ENCODE measurements around the gene MYZAP. TPM values are rescaled to one million over a fixed set of nuclear protein-coding genes. Genes with fewer than 3 reads are reported as not detected.

Gene MYZAP
- total and polyA plus RNA-seq, 10 of the 15 experiments (the other 5 are each of a cell fraction or from before 2014, with no cell fraction given) = not detected

DNA sequence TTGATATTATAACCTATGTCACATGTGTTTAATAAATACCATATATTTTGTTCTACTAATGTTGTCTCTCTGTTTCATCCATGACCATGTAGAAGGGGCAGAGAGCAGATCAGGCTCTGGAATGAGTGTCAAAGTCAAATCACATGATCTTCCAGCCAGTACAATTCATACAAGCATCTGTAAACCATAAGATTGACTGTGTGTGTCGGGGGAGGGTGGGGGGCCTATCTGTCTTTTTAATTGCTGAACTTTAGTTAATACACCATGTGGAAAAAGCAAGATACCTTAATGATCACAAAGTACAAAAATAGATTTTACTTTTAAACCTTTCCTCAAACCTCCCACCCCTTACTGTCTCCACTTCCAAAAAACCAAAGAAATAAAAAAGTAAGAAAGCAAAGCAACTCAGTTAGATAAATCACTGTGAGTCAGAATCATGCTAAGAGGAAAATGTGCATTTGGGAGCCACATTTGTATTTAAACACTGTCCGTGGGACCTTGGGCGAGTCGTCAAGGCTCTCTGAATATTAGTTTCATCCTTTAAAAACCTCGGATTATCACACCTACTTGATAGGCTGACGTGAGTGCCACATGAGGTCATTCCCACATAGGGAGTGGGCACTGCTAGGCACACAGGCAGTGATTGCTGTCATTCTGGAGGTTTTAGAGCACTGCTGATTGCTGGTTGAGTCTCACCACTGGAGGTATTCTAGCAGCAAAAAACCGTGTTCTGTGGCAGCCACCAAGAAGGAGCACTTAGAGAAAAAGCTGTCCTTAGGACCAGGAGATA is 93.8 kb downstream of the MYZAP start:
- H4K20me1 ChIP-seq (ENCODE audit: control insufficient read depth, insufficient read depth) = no peaks in the 10 kb centered on the region
- no peak overlapping the region for H3K4me2 ChIP-seq (ENCODE audit: control insufficient read depth, insufficient read depth)
- no peaks in the 10 kb centered on the region for H3K9me3 ChIP-seq (replicated peaks; ENCODE audit: control insufficient read depth, insufficient read depth, low read length)
- POLR2A ChIA-PET = no interaction called here
- H3K27me3 ChIP-seq (replicated peaks in 1 of 2; ENCODE audit: control insufficient read depth in 2 of 2, insufficient read depth in 2 of 2, low read length in 1 of 2) = no peaks in the 10 kb centered on the region
- H3K4me3 ChIP-seq = no peak overlapping the region
- intact Hi-C loops (cut with micrococcal nuclease; ENCODE audit: unreplicated experiment) (no loop called here), in situ Hi-C loops (cut with MboI) (no loop called here)
- no peaks in the 10 kb centered on the region for H3K36me3 ChIP-seq (ENCODE audit: control insufficient read depth in 2 of 2, insufficient read depth in 2 of 2, low read length in 1 of 2)
- no peak for ATAC-seq
- no peak for DNase-seq (ENCODE audit: low read depth, low spot score)
- SMC1A ChIA-PET (ENCODE audit: uncharacterized antibody, unreplicated experiment) = no interaction called here
- no peak overlapping the region for H3K27ac ChIP-seq (ENCODE audit: control insufficient read depth, insufficient read depth)
- no TSS peak for BruUV-seq (replicated peaks)
- no peaks in the 10 kb centered on the region for H3K79me2 ChIP-seq (ENCODE audit: control insufficient read depth, insufficient read depth, low read length)
- 59% methylated on average over 7 of the region's 7 CpGs for WGBS (ENCODE audit: insufficient coverage, insufficient replicate concordance, low lambda C conversion rate, missing lambda C conversion rate)
- RAD21 ChIA-PET (ENCODE audit: unreplicated experiment) = interaction anchor here (1.0 kb wide), 1 partner anchor 121 kb away, joined by 3 read pairs; no protein-coding TSS in a partner anchor
- CTCF ChIA-PET = interaction anchor here (1.2 kb wide), 1 partner anchor 8 kb away, joined by 3 read pairs; no protein-coding TSS in a partner anchor
- no peaks in the 10 kb centered on the region for H3K4me1 ChIP-seq (ENCODE audit: control insufficient read depth, insufficient read depth, low read length)
- FAIRE-seq = no peak
- no peak overlapping the region for H2AFZ ChIP-seq (ENCODE audit: control insufficient read depth, low read depth, low read length)
- H3K9ac ChIP-seq (ENCODE audit: control insufficient read depth, insufficient read depth, low read length) = no peak overlapping the region
- no peak for TF ChIP-seq RFX5 (IDR thresholded peaks at IDR 0.05; ENCODE audit: low read depth, low read length)
- TF ChIP-seq MEF2B (IDR thresholded peaks at IDR 0.05; ENCODE audit: partially characterized antibody, poor library complexity, severe bottlenecking) = no peak
- no peak for TF ChIP-seq TARDBP (IDR thresholded peaks at IDR 0.05; ENCODE audit: borderline replicate concordance)
- TF ChIP-seq, protein P1, sequence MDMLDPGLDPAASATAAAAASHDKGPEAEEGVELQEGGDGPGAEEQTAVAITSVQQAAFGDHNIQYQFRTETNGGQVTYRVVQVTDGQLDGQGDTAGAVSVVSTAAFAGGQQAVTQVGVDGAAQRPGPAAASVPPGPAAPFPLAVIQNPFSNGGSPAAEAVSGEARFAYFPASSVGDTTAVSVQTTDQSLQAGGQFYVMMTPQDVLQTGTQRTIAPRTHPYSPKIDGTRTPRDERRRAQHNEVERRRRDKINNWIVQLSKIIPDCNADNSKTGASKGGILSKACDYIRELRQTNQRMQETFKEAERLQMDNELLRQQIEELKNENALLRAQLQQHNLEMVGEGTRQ (IDR thresholded peaks at IDR 0.05; ENCODE audit: borderline replicate concordance, low read depth, low read length) = no peak
- no peak for TF ChIP-seq SP1 (IDR thresholded peaks at IDR 0.05; ENCODE audit: low read depth, low read length)
- no peak for TF ChIP-seq POLR2AphosphoS5 (IDR thresholded peaks at IDR 0.05; ENCODE audit: low read length)
- no peak for TF ChIP-seq HDGF (IDR thresholded peaks at IDR 0.05)
- TF ChIP-seq, protein P2, sequence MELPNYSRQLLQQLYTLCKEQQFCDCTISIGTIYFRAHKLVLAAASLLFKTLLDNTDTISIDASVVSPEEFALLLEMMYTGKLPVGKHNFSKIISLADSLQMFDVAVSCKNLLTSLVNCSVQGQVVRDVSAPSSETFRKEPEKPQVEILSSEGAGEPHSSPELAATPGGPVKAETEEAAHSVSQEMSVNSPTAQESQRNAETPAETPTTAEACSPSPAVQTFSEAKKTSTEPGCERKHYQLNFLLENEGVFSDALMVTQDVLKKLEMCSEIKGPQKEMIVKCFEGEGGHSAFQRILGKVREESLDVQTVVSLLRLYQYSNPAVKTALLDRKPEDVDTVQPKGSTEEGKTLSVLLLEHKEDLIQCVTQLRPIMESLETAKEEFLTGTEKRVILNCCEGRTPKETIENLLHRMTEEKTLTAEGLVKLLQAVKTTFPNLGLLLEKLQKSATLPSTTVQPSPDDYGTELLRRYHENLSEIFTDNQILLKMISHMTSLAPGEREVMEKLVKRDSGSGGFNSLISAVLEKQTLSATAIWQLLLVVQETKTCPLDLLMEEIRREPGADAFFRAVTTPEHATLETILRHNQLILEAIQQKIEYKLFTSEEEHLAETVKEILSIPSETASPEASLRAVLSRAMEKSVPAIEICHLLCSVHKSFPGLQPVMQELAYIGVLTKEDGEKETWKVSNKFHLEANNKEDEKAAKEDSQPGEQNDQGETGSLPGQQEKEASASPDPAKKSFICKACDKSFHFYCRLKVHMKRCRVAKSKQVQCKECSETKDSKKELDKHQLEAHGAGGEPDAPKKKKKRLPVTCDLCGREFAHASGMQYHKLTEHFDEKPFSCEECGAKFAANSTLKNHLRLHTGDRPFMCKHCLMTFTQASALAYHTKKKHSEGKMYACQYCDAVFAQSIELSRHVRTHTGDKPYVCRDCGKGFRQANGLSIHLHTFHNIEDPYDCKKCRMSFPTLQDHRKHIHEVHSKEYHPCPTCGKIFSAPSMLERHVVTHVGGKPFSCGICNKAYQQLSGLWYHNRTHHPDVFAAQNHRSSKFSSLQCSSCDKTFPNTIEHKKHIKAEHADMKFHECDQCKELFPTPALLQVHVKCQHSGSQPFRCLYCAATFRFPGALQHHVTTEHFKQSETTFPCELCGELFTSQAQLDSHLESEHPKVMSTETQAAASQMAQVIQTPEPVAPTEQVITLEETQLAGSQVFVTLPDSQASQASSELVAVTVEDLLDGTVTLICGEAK (IDR thresholded peaks at IDR 0.05; ENCODE audit: borderline replicate concordance) = no peak
- TF ChIP-seq, protein P3, sequence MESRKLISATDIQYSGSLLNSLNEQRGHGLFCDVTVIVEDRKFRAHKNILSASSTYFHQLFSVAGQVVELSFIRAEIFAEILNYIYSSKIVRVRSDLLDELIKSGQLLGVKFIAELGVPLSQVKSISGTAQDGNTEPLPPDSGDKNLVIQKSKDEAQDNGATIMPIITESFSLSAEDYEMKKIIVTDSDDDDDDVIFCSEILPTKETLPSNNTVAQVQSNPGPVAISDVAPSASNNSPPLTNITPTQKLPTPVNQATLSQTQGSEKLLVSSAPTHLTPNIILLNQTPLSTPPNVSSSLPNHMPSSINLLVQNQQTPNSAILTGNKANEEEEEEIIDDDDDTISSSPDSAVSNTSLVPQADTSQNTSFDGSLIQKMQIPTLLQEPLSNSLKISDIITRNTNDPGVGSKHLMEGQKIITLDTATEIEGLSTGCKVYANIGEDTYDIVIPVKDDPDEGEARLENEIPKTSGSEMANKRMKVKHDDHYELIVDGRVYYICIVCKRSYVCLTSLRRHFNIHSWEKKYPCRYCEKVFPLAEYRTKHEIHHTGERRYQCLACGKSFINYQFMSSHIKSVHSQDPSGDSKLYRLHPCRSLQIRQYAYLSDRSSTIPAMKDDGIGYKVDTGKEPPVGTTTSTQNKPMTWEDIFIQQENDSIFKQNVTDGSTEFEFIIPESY (IDR thresholded peaks at IDR 0.05) = no peak
- TF ChIP-seq, protein P4, sequence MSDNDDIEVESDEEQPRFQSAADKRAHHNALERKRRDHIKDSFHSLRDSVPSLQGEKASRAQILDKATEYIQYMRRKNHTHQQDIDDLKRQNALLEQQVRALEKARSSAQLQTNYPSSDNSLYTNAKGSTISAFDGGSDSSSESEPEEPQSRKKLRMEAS (IDR thresholded peaks at IDR 0.05; ENCODE audit: low read depth, low read length) = no peak
- no peak for TF ChIP-seq EP300 (IDR thresholded peaks at IDR 0.05; ENCODE audit: borderline replicate concordance in 1 of 2, control insufficient read depth in 1 of 2, low read depth in 2 of 2, low read length in 2 of 2)
- no peak for TF ChIP-seq MYC (IDR thresholded peaks at IDR 0.05; ENCODE audit: insufficient read depth, insufficient read length, insufficient replicate concordance, low read length, severe bottlenecking)
- no peak for TF ChIP-seq ZSCAN29 (IDR thresholded peaks at IDR 0.05)
- TF ChIP-seq, protein P5, sequence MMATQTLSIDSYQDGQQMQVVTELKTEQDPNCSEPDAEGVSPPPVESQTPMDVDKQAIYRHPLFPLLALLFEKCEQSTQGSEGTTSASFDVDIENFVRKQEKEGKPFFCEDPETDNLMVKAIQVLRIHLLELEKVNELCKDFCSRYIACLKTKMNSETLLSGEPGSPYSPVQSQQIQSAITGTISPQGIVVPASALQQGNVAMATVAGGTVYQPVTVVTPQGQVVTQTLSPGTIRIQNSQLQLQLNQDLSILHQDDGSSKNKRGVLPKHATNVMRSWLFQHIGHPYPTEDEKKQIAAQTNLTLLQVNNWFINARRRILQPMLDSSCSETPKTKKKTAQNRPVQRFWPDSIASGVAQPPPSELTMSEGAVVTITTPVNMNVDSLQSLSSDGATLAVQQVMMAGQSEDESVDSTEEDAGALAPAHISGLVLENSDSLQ (IDR thresholded peaks at IDR 0.05) = no peak
- TF ChIP-seq ZNF207 (IDR thresholded peaks at IDR 0.05; ENCODE audit: borderline replicate concordance) = no peak

Measured in GM12878 (cell line).